Measurements from ENCODE around the gene RPL41. TPM values are rescaled to one million over a fixed set of nuclear protein-coding genes. Genes with fewer than 3 reads are reported as not detected.
"Not testable (repeated sequence)": the region's sequence is repeated elsewhere in the genome, so short reads cannot be mapped to it uniquely, and the experiment has no call there.

Gene RPL41
- total RNA-seq, 1 donor from 2014 or later, result 3,580 TPM

DNA sequence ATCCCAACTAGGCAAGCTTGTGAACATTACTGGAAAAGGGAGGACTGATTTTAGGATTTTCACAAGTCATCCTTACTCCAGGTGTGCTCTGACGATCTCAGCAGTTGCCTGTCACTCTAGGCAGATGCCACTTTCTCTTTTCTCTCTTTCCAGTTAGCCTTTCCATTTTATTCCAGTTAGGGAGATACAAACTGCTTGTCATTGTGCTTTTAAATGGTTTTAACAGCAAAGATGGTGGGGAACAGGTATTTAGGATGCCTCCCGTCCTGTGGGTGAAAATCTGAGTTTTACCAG lies 10.9 kb upstream of the RPL41 start:
- H3K9me3 Mint-ChIP-seq (ENCODE audit: unreplicated experiment), result no peaks in the 10 kb centered on the region

GRCh38 chr12:56107242-56107641 lies 9.2 kb upstream of the RPL41 start:
- no peaks in the 10 kb centered on the region for H3K27me3 Mint-ChIP-seq (ENCODE audit: unreplicated experiment)
- peaks cover 30% of the 10 kb centered on the region for H3K4me1 Mint-ChIP-seq (ENCODE audit: unreplicated experiment)
- no peak for DNase-seq (ENCODE audit: extremely low spot score, unreplicated experiment)
- H3K9me3 Mint-ChIP-seq (ENCODE audit: unreplicated experiment), result no peaks in the 10 kb centered on the region
- peaks cover 29% of the 10 kb centered on the region for H3K36me3 Mint-ChIP-seq (ENCODE audit: unreplicated experiment)
- TF ChIP-seq, protein P1, sequence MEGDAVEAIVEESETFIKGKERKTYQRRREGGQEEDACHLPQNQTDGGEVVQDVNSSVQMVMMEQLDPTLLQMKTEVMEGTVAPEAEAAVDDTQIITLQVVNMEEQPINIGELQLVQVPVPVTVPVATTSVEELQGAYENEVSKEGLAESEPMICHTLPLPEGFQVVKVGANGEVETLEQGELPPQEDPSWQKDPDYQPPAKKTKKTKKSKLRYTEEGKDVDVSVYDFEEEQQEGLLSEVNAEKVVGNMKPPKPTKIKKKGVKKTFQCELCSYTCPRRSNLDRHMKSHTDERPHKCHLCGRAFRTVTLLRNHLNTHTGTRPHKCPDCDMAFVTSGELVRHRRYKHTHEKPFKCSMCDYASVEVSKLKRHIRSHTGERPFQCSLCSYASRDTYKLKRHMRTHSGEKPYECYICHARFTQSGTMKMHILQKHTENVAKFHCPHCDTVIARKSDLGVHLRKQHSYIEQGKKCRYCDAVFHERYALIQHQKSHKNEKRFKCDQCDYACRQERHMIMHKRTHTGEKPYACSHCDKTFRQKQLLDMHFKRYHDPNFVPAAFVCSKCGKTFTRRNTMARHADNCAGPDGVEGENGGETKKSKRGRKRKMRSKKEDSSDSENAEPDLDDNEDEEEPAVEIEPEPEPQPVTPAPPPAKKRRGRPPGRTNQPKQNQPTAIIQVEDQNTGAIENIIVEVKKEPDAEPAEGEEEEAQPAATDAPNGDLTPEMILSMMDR (IDR thresholded peaks at IDR 0.05), result no peak
- no peak overlapping the region for H3K27ac Mint-ChIP-seq (ENCODE audit: unreplicated experiment)
- no peak overlapping the region for H3K4me3 Mint-ChIP-seq (ENCODE audit: unreplicated experiment)

More for the DNA sequence above, 10.9 kb upstream of the RPL41 start:
- Mint-ChIP-seq H3K27me3 (ENCODE audit: unreplicated experiment) (no peaks in the 10 kb centered on the region), H3K36me3 (ENCODE audit: unreplicated experiment) (peaks cover 18% of the 10 kb centered on the region), H3K4me1 (ENCODE audit: unreplicated experiment) (peaks cover 30% of the 10 kb centered on the region), H3K27ac (ENCODE audit: unreplicated experiment) (peak overlapping the region; percentile 98), H3K4me3 (ENCODE audit: unreplicated experiment) (peak overlapping the region; percentile 95)
- DNase-seq (ENCODE audit: extremely low spot score, unreplicated experiment), result no peak
- TF ChIP-seq, protein P1 (IDR thresholded peaks at IDR 0.05), result no peak

DNA sequence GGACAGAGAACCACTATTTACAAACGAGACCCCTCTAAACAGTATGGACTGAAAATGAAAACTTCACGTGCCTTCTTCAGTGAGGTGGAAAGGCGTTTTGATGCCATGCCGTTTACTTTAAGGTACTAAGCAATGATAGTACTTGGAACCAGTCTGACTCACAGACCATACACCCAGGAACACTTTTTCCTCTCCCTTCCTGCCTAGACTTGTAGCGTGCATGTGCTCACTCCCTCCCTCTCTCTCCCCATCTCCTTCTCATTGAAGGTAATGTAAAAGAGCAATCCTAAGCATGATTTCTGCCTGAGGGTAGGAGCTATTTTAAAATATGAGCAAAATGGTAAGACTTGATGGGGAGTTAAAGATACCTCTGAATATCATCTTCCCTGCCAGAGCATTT lies 5.9 kb upstream of the RPL41 start:
- Mint-ChIP-seq H3K27me3 (ENCODE audit: unreplicated experiment) (no peaks in the 10 kb centered on the region), H3K27ac (ENCODE audit: unreplicated experiment) (no peak overlapping the region), H3K4me1 (ENCODE audit: unreplicated experiment) (peaks cover 16% of the 10 kb centered on the region), H3K36me3 (ENCODE audit: unreplicated experiment) (peaks cover 40% of the 10 kb centered on the region), H3K4me3 (ENCODE audit: unreplicated experiment) (no peak overlapping the region), H3K9me3 (ENCODE audit: unreplicated experiment) (no peaks in the 10 kb centered on the region)
- TF ChIP-seq, protein P1 (IDR thresholded peaks at IDR 0.05), result no peak
- DNase-seq (ENCODE audit: extremely low spot score, unreplicated experiment), result no peak

- TF ChIP-seq, protein P1 (IDR thresholded peaks at IDR 0.05), result no peak
- Mint-ChIP-seq H3K4me3 (ENCODE audit: unreplicated experiment) (no peak overlapping the region), H3K4me1 (ENCODE audit: unreplicated experiment) (peaks cover 24% of the 10 kb centered on the region), H3K27me3 (ENCODE audit: unreplicated experiment) (no peaks in the 10 kb centered on the region), H3K9me3 (ENCODE audit: unreplicated experiment) (no peaks in the 10 kb centered on the region), H3K27ac (ENCODE audit: unreplicated experiment) (peak overlapping the region; percentile 27), H3K36me3 (ENCODE audit: unreplicated experiment) (peaks cover 39% of the 10 kb centered on the region)
- no peak for DNase-seq (ENCODE audit: extremely low spot score, unreplicated experiment)
Observed at GRCh38 chr12:56114084-56114483, 2.3 kb upstream of the RPL41 start.

GRCh38 chr12:56115329-56115728 lies 1.1 kb upstream of the RPL41 start:
- peak overlapping the region; percentile 99 for H3K4me3 Mint-ChIP-seq (ENCODE audit: unreplicated experiment)
- DNase-seq (ENCODE audit: extremely low spot score, unreplicated experiment), result no peak
- TF ChIP-seq, protein P1 (IDR thresholded peaks at IDR 0.05), result no peak
- no peaks in the 10 kb centered on the region for H3K9me3 Mint-ChIP-seq (ENCODE audit: unreplicated experiment)
- peak overlapping the region; percentile 98 for H3K27ac Mint-ChIP-seq (ENCODE audit: unreplicated experiment)
- H3K4me1 Mint-ChIP-seq (ENCODE audit: unreplicated experiment), result peaks cover 36% of the 10 kb centered on the region
- peaks cover 40% of the 10 kb centered on the region for H3K36me3 Mint-ChIP-seq (ENCODE audit: unreplicated experiment)
- H3K27me3 Mint-ChIP-seq (ENCODE audit: unreplicated experiment), result no peaks in the 10 kb centered on the region

GRCh38 chr12:56117082-56117706 lies 761 bp downstream of the RPL41 start:
- Mint-ChIP-seq H3K4me3 (ENCODE audit: unreplicated experiment) (peak overlapping the region; percentile 99), H3K36me3 (ENCODE audit: unreplicated experiment) (peaks cover 33% of the 10 kb centered on the region), H3K27ac (ENCODE audit: unreplicated experiment) (peak overlapping the region; percentile 98), H3K4me1 (ENCODE audit: unreplicated experiment) (peaks cover 36% of the 10 kb centered on the region)
- DNase-seq (ENCODE audit: extremely low spot score, unreplicated experiment); H3K9me3 Mint-ChIP-seq (ENCODE audit: unreplicated experiment); H3K27me3 Mint-ChIP-seq (ENCODE audit: unreplicated experiment): not testable (repeated sequence)

Data from osteocyte (in vitro differentiated cells).